ENCODE results near the gene NUBP2. TPM values are rescaled to one million over a fixed set of nuclear protein-coding genes. Genes with fewer than 3 reads are reported as not detected.

The NUBP2 gene
- polyA plus RNA-seq, 1 of the 3 experiments (the other 2 are of a cell fraction), result 73.2 TPM

DNA sequence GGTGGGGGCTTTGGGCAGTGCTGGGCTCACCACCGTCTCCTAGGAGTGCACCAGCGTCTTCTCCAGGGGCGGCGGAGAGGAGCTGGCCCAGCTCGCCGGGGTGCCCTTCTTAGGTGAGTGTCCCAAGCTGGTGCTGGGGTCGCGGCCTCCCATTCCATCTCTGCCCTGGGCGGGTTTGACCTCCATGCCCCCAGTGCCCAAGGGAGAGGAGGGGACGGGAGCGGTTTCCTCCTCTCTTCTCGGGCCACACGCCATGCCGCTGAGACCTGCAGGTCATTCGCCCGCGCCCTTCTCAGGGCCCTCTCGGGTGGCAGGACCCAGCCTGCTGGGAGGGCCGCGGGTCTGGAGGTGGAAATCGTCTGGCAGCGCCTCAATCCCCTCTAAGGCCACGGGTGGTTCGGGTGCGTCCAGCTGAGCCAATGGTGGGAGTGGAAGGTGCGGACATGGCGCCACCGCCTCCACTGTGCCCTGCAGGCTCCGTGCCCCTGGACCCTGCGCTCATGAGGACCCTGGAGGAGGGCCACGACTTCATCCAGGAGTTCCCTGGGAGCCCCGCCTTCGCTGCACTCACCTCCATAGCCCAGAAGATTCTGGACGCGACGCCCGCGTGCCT lies 5.4 kb downstream of the NUBP2 start (continued):
- TF ChIP-seq, protein P1, sequence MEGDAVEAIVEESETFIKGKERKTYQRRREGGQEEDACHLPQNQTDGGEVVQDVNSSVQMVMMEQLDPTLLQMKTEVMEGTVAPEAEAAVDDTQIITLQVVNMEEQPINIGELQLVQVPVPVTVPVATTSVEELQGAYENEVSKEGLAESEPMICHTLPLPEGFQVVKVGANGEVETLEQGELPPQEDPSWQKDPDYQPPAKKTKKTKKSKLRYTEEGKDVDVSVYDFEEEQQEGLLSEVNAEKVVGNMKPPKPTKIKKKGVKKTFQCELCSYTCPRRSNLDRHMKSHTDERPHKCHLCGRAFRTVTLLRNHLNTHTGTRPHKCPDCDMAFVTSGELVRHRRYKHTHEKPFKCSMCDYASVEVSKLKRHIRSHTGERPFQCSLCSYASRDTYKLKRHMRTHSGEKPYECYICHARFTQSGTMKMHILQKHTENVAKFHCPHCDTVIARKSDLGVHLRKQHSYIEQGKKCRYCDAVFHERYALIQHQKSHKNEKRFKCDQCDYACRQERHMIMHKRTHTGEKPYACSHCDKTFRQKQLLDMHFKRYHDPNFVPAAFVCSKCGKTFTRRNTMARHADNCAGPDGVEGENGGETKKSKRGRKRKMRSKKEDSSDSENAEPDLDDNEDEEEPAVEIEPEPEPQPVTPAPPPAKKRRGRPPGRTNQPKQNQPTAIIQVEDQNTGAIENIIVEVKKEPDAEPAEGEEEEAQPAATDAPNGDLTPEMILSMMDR (IDR thresholded peaks at IDR 0.05), result no peak

- H4K20me1 ChIP-seq (ENCODE audit: insufficient read depth), result peaks cover 6% of the 10 kb centered on the region; the same call in 1 of the 2 replicates
- no peak overlapping the region for H3K9ac ChIP-seq
- H3K4me2 ChIP-seq, result no peak overlapping the region
- no peaks in the 10 kb centered on the region for H3K9me3 ChIP-seq
- no peak for DNase-seq
- H3K27me3 ChIP-seq (ENCODE audit: insufficient read depth), result no peaks in the 10 kb centered on the region
- 100% methylated on average over 3 of the region's 19 CpGs for WGBS (ENCODE audit: low lambda C conversion rate)
- POLR2A ChIA-PET, result no interaction called here
- H2AFZ ChIP-seq (ENCODE audit: low read depth), result no peak overlapping the region
- CTCF ChIA-PET, result interaction anchor here (0.8 to 1.0 kb wide), 2 partner anchors 13 to 16 kb away, joined by 3 read pairs; partner anchors contain the start of genes EME2 and MRPS34
- no peak overlapping the region for H3K27ac ChIP-seq (ENCODE audit: low read depth in 2 of 2, low read length in 1 of 2)
- no peaks in the 10 kb centered on the region for H3K9me2 ChIP-seq
- no peaks in the 10 kb centered on the region; a peak in 1 of 4 replicates for H3K4me1 ChIP-seq (ENCODE audit: control insufficient read depth in 1 of 2, insufficient read depth in 2 of 2, low read depth in 1 of 2, low read length in 1 of 2)
- no peak overlapping the region for H3K4me3 ChIP-seq (ENCODE audit: low read depth in 2 of 2, low read length in 1 of 2)
- H3K36me3 ChIP-seq (replicated peaks in 1 of 2; ENCODE audit: control insufficient read depth in 1 of 2, insufficient read depth in 2 of 2, low read length in 1 of 2), result peaks cover 0 to 48% of the 10 kb centered on the region in 2 experiments
- H3F3A ChIP-seq (replicated peaks; ENCODE audit: insufficient read depth), result no peaks in the 10 kb centered on the region
- H3K79me2 ChIP-seq (ENCODE audit: insufficient read depth), result peaks cover 32% of the 10 kb centered on the region
- TF ChIP-seq RXRA (IDR thresholded peaks at IDR 0.05; ENCODE audit: borderline replicate concordance, low read depth) (no peak), TEAD4 (IDR thresholded peaks at IDR 0.05; ENCODE audit: borderline replicate concordance, insufficient read depth) (no peak), SMC3 (IDR thresholded peaks at IDR 0.05; ENCODE audit: low read depth, low read length) (no peak)
Measured at GRCh38 chr16:1788708-1789100, 5.9 kb downstream of the NUBP2 start.

DNA sequence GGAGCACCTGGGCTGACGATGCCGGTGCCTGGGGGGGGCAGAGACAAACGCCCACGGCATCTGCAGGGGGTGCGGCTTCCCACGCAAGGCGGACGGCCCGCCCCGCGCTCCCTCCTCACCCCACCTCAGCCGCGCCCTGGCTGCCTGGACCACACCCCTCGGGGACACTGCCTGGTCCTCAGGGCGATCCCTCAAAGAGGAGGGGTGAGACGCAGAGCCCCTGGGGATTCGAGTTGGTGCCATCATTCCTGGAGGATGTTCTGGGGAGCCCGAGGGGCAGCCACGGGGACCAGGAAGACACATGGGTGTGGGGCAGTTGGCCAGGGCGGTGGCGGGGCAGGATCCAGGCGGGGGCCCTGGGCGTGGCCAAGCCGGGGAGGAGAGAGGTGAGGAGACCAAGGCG lies 6.9 kb downstream of the NUBP2 start:
- ChIA-PET POLR2A (interaction anchor here (0.6 kb wide), 1 partner anchor 1125 kb away, joined by 4 read pairs; no protein-coding TSS in a partner anchor), CTCF (no interaction called here)
- peaks cover 0 to 48% of the 10 kb centered on the region in 2 experiments for H3K36me3 ChIP-seq (replicated peaks in 1 of 2; ENCODE audit: control insufficient read depth in 1 of 2, insufficient read depth in 2 of 2, low read length in 1 of 2)
- H3K4me3 ChIP-seq (ENCODE audit: low read depth in 2 of 2, low read length in 1 of 2), result no peak overlapping the region
- no peaks in the 10 kb centered on the region for H3K27me3 ChIP-seq (ENCODE audit: insufficient read depth)
- whole genome bisulfite sequencing (ENCODE audit: low lambda C conversion rate), result 97% methylated on average over 14 of the region's 25 CpGs
- no peaks in the 10 kb centered on the region for H3K9me2 ChIP-seq
- H3K79me2 ChIP-seq (ENCODE audit: insufficient read depth), result peaks cover 22% of the 10 kb centered on the region
- no peak for DNase-seq
- TF ChIP-seq RCOR1 (IDR thresholded peaks at IDR 0.05; ENCODE audit: low read length) (no peak), USF2 (IDR thresholded peaks at IDR 0.05; ENCODE audit: borderline replicate concordance, low read depth, low read length) (no peak), FOSL2 (IDR thresholded peaks at IDR 0.05; ENCODE audit: borderline replicate concordance, low read depth) (no peak), SMC3 (IDR thresholded peaks at IDR 0.05; ENCODE audit: low read depth, low read length) (no peak), EP300 (IDR thresholded peaks at IDR 0.05; ENCODE audit: borderline replicate concordance in 1 of 2, low read depth in 1 of 2, low read length in 1 of 2) (no peak), RAD21 (IDR thresholded peaks at IDR 0.05; ENCODE audit: low read length) (no peak)
- TF ChIP-seq, protein P2, sequence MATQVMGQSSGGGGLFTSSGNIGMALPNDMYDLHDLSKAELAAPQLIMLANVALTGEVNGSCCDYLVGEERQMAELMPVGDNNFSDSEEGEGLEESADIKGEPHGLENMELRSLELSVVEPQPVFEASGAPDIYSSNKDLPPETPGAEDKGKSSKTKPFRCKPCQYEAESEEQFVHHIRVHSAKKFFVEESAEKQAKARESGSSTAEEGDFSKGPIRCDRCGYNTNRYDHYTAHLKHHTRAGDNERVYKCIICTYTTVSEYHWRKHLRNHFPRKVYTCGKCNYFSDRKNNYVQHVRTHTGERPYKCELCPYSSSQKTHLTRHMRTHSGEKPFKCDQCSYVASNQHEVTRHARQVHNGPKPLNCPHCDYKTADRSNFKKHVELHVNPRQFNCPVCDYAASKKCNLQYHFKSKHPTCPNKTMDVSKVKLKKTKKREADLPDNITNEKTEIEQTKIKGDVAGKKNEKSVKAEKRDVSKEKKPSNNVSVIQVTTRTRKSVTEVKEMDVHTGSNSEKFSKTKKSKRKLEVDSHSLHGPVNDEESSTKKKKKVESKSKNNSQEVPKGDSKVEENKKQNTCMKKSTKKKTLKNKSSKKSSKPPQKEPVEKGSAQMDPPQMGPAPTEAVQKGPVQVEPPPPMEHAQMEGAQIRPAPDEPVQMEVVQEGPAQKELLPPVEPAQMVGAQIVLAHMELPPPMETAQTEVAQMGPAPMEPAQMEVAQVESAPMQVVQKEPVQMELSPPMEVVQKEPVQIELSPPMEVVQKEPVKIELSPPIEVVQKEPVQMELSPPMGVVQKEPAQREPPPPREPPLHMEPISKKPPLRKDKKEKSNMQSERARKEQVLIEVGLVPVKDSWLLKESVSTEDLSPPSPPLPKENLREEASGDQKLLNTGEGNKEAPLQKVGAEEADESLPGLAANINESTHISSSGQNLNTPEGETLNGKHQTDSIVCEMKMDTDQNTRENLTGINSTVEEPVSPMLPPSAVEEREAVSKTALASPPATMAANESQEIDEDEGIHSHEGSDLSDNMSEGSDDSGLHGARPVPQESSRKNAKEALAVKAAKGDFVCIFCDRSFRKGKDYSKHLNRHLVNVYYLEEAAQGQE (IDR thresholded peaks at IDR 0.05; ENCODE audit: low read depth, low read length), result no peak
- no peak overlapping the region for H3K27ac ChIP-seq (ENCODE audit: low read depth in 2 of 2, low read length in 1 of 2)
- H3K4me1 ChIP-seq (ENCODE audit: control insufficient read depth in 1 of 2, insufficient read depth in 2 of 2, low read depth in 1 of 2, low read length in 1 of 2), result no peaks in the 10 kb centered on the region; a peak in 1 of 4 replicates
- H3F3A ChIP-seq (replicated peaks; ENCODE audit: insufficient read depth), result no peaks in the 10 kb centered on the region
- no peak overlapping the region for H2AFZ ChIP-seq (ENCODE audit: low read depth)
- H3K4me2 ChIP-seq, result no peak overlapping the region
- no peak overlapping the region for H3K9ac ChIP-seq
- no peaks in the 10 kb centered on the region for H3K9me3 ChIP-seq
- 0 out of 2 replicates have a peak, but pooled peaks cover 3% of the 10 kb centered on the region for H4K20me1 ChIP-seq (ENCODE audit: insufficient read depth)

All from SK-N-SH (cell line).